ENCODE data around the gene KLHDC8B.

GRCh38 chr3:49123687-49124086 lies 47.7 kb upstream of the KLHDC8B start:
- TF ChIP-seq CTCF (IDR thresholded peaks at IDR 0.05) (no peak), POLR2A (IDR thresholded peaks at IDR 0.05) (no peak)

Data from thyroid gland (tissue), 4 donors.